Forelimb muscle (tissue), 1 donor: ENCODE results near the gene SYNM. TPM values are rescaled to one million over a fixed set of nuclear protein-coding genes. Genes with fewer than 3 reads are reported as not detected.

ENCODE experiments used
- DNase-seq: peaks from one replicate; pipeline ENCODE4 v3.0.0-alpha.2; 2013; ENCODE audit warnings: low read depth
- polyA plus RNA-seq: library from polyadenylated mRNA; unstranded; fragments of 120-200 nt; gene quantifications from one replicate; pipeline ENCODE4 v1.2.1, GENCODE V29; 2013; ENCODE audit not compliant: insufficient read length

The SYNM gene
- polyA plus RNA-seq, 1 donor, result 89.3 TPM

GRCh38 chr15:99122831-99123712 is 18.2 kb downstream of the SYNM start:
- DNase-seq, result no peak

- DNase-seq, result peak; percentile 44
These were observed 19.0 kb downstream of the SYNM start for GRCh38 chr15:99123713-99124451.

- no peak for DNase-seq
These were observed 19.8 kb downstream of the SYNM start for GRCh38 chr15:99124641-99125040.

- no peak for DNase-seq
These were observed 20.4 kb downstream of the SYNM start for GRCh38 chr15:99125061-99125891.

- no peak for DNase-seq
These were observed 21.3 kb downstream of the SYNM start for GRCh38 chr15:99126131-99126588.

- DNase-seq, result no peak
These were observed 22.1 kb downstream of the SYNM start for GRCh38 chr15:99126930-99127329.

GRCh38 chr15:99127773-99128172 is 22.9 kb downstream of the SYNM start:
- DNase-seq, result no peak

GRCh38 chr15:99128411-99128810 is 23.5 kb downstream of the SYNM start:
- DNase-seq, result no peak

- DNase-seq, result no peak
These were observed 24.8 kb downstream of the SYNM start for GRCh38 chr15:99129644-99130043.

- DNase-seq, result no peak
These were observed 25.4 kb downstream of the SYNM start for GRCh38 chr15:99130314-99130713.

- no peak for DNase-seq
These were observed 26.0 kb downstream of the SYNM start for GRCh38 chr15:99130765-99131440.

- no peak for DNase-seq
These were observed 26.7 kb downstream of the SYNM start for GRCh38 chr15:99131441-99132023.

- no peak for DNase-seq
These were observed 27.2 kb downstream of the SYNM start for GRCh38 chr15:99132122-99132521.

GRCh38 chr15:99132634-99133287 is 27.9 kb downstream of the SYNM start:
- no peak for DNase-seq

GRCh38 chr15:99134317-99134821 is 29.5 kb downstream of the SYNM start:
- DNase-seq, result no peak

- no peak for DNase-seq
These were observed 30.3 kb downstream of the SYNM start for GRCh38 chr15:99135194-99135593.

- DNase-seq, result no peak
These were observed 32.2 kb downstream of the SYNM start for GRCh38 chr15:99137111-99137546.

- no peak for DNase-seq
These were observed 33.0 kb downstream of the SYNM start for GRCh38 chr15:99137877-99138276.

- DNase-seq, result no peak
These were observed 33.7 kb downstream of the SYNM start for GRCh38 chr15:99138491-99138982.

- DNase-seq, result no peak
These were observed 34.4 kb downstream of the SYNM start for GRCh38 chr15:99139276-99139675.
